ENCODE results near the gene GFRAL. TPM values are rescaled to one million over a fixed set of nuclear protein-coding genes. Genes with fewer than 3 reads are reported as not detected.

Gene GFRAL
- polyA plus RNA-seq, 1 of the 3 experiments (the other 2 are of a cell fraction) = not detected

DNA sequence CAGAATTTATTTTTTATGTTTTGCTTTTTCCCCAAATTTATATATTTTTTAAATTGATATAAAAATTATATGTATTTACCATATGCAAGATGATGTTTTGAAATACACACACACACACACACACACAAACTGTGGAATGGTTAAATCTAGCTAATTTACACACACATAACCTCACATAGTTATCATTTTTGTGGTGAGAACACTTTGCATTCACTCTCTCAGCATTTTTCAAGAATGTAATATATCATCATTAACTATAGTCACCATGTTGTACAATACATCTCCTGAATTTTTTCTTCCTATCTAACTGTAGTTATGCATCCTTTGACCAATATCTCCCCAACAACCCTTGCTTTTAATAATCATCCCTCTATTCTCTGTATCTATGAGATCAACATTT, 52.2 kb downstream of the GFRAL start:
- Histone ChIP-seq H3K4me3 (ENCODE audit: low read depth in 2 of 2, low read length in 1 of 2) (no peak overlapping the region), H3K9me2 (no peaks in the 10 kb centered on the region), H3K27me3 (ENCODE audit: insufficient read depth) (no peaks in the 10 kb centered on the region), H3F3A (replicated peaks; ENCODE audit: insufficient read depth) (no peaks in the 10 kb centered on the region), H4K20me1 (ENCODE audit: insufficient read depth) (no peaks in the 10 kb centered on the region), H3K9ac (no peak overlapping the region), H2AFZ (ENCODE audit: low read depth) (no peak overlapping the region), H3K4me1 (ENCODE audit: control insufficient read depth in 1 of 2, insufficient read depth in 2 of 2, low read depth in 1 of 2, low read length in 1 of 2) (no peaks in the 10 kb centered on the region), H3K9me3 (no peaks in the 10 kb centered on the region), H3K4me2 (no peak overlapping the region), H3K36me3 (replicated peaks in 1 of 2; ENCODE audit: control insufficient read depth in 1 of 2, insufficient read depth in 2 of 2, low read length in 1 of 2) (no peaks in the 10 kb centered on the region), H3K27ac (ENCODE audit: low read depth in 2 of 2, low read length in 1 of 2) (no peak overlapping the region), H3K79me2 (ENCODE audit: insufficient read depth) (no peaks in the 10 kb centered on the region)
- CTCF ChIA-PET = no interaction called here
- DNase-seq = no peak
- POLR2A ChIA-PET = no interaction called here
- TF ChIP-seq JUND (IDR thresholded peaks at IDR 0.05) = no peak
- TF ChIP-seq, protein P1, sequence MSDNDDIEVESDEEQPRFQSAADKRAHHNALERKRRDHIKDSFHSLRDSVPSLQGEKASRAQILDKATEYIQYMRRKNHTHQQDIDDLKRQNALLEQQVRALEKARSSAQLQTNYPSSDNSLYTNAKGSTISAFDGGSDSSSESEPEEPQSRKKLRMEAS (IDR thresholded peaks at IDR 0.05; ENCODE audit: low read depth) = no peak
- no peak for TF ChIP-seq GATA2 (CRISPR knock-in tag; IDR thresholded peaks at IDR 0.05)
- no peak for TF ChIP-seq RCOR1 (IDR thresholded peaks at IDR 0.05; ENCODE audit: low read length)
- no peak for TF ChIP-seq CHD2 (IDR thresholded peaks at IDR 0.05; ENCODE audit: low read length, partially characterized antibody)
- TF ChIP-seq REST (IDR thresholded peaks at IDR 0.05; ENCODE audit: low read depth, low read length) = no peak
- no peak for TF ChIP-seq USF2 (IDR thresholded peaks at IDR 0.05; ENCODE audit: borderline replicate concordance, low read depth, low read length)
- no peak for TF ChIP-seq RFX5 (IDR thresholded peaks at IDR 0.05; ENCODE audit: low read length)
- no peak for TF ChIP-seq TCF12 (IDR thresholded peaks at IDR 0.05)
- TF ChIP-seq POLR2AphosphoS5 (IDR thresholded peaks at IDR 0.05; ENCODE audit: low read depth, low read length) = no peak
- TF ChIP-seq TEAD4 (IDR thresholded peaks at IDR 0.05; ENCODE audit: borderline replicate concordance, insufficient read depth) = no peak
- TF ChIP-seq FOSL2 (IDR thresholded peaks at IDR 0.05; ENCODE audit: borderline replicate concordance, low read depth) = no peak
- TF ChIP-seq, protein P2, sequence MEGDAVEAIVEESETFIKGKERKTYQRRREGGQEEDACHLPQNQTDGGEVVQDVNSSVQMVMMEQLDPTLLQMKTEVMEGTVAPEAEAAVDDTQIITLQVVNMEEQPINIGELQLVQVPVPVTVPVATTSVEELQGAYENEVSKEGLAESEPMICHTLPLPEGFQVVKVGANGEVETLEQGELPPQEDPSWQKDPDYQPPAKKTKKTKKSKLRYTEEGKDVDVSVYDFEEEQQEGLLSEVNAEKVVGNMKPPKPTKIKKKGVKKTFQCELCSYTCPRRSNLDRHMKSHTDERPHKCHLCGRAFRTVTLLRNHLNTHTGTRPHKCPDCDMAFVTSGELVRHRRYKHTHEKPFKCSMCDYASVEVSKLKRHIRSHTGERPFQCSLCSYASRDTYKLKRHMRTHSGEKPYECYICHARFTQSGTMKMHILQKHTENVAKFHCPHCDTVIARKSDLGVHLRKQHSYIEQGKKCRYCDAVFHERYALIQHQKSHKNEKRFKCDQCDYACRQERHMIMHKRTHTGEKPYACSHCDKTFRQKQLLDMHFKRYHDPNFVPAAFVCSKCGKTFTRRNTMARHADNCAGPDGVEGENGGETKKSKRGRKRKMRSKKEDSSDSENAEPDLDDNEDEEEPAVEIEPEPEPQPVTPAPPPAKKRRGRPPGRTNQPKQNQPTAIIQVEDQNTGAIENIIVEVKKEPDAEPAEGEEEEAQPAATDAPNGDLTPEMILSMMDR (IDR thresholded peaks at IDR 0.05) = no peak
- TF ChIP-seq NFIC (IDR thresholded peaks at IDR 0.05; ENCODE audit: borderline replicate concordance) = no peak
- TF ChIP-seq EP300 (IDR thresholded peaks at IDR 0.05; ENCODE audit: borderline replicate concordance in 1 of 2, low read depth in 1 of 2, low read length in 1 of 2) = no peak
- TF ChIP-seq TAF1 (IDR thresholded peaks at IDR 0.05; ENCODE audit: borderline replicate concordance, low read depth, low read length) = no peak
- no peak for TF ChIP-seq MEF2A (IDR thresholded peaks at IDR 0.05; ENCODE audit: borderline replicate concordance, low read depth)
- no peak for TF ChIP-seq EZH2phosphoT487 (IDR thresholded peaks at IDR 0.05; ENCODE audit: borderline replicate concordance, low read depth)

Data from SK-N-SH (cell line).